HL-60 (cell line): Measurements from ENCODE around the gene PLA2G4B.

Experiments used
- DNase-seq, 2 experiments: peaks; one replicate each; pipeline ENCODE4 v3.0.0-alpha.2; 2010 to 2020; ENCODE audit warnings: low read depth in 1 of 2, low spot score in 1 of 2
- H3K27ac ChIP-seq: fragments of 250-450 bp; sonication (Bioruptor Pico); replicated peaks from 2 replicates; pipeline ENCODE4 v1.5.1; 2020; ENCODE audit warnings: mild to moderate bottlenecking, moderate library complexity
- H3K27me3 ChIP-seq: fragments of 250-450 bp; sonication (Bioruptor Pico); 2 replicates; pipeline ENCODE4 v1.5.1; 2021; ENCODE audit warnings: mild to moderate bottlenecking, moderate library complexity; ENCODE audit not compliant: insufficient read depth, poor library complexity, severe bottlenecking
- H3K4me3 ChIP-seq: replicated peaks from 2 replicates; pipeline ENCODE4 v1.5.1; 2011; ENCODE audit warnings: mild to moderate bottlenecking, control low read depth, low read length; ENCODE audit not compliant: insufficient read depth
- GABPA ChIP-seq: IDR thresholded peaks from 2 replicates; pipeline ENCODE4 v1.6.1; 2012; ENCODE audit warnings: low read depth
- POLR2AphosphoS5 ChIP-seq: IDR thresholded peaks from 2 replicates; pipeline ENCODE4 v1.6.1; 2012; ENCODE audit warnings: low read depth
- SPI1 ChIP-seq: IDR thresholded peaks from 2 replicates; pipeline ENCODE4 v1.6.1; 2012; ENCODE audit warnings: low read depth, mild to moderate bottlenecking, borderline replicate concordance
- TF ChIP-seq, protein P1 (sequence below): IDR thresholded peaks from 2 replicates; pipeline ENCODE4 v1.6.1; 2012; ENCODE audit warnings: low read depth; ENCODE audit not compliant: insufficient replicate concordance
- TF ChIP-seq, protein P2 (sequence below): IDR thresholded peaks from one replicate; pipeline ENCODE4 v1.5.1; 2011; ENCODE audit warnings: low read length, control low read depth, inconsistent platforms; ENCODE audit not compliant: insufficient read depth

Gene PLA2G4B

DNA sequence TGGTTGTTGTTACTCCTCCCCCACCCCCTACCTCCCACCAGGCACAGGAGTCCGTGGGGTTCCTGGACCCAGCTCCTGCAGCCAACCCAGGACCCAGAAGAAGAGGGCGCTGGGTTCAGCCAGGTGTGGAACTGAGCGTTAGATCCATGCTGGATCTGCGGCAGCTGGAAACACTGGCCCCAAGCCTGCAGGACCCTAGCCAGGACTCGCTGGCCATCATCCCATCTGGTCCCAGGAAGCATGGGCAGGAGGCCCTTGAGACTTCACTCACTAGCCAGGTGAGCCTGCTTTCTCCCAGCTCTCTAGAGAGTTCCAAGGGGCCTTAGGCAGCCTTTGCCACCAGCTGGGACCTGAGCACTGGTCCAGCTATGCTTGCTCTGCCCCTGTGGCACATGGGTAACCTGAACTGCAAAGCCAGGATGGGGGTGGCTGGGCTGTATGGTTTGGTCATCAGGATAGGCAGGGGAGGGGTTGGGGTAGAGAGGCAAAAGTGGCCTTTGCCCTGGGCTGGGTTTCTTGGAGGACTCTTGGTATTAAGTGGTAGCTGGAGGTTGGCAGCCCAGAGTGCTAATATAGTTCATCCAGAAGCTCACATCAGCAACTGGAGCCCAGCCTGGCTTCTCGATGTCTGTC is 17.7 kb upstream of the PLA2G4B start:
- no peak for DNase-seq
- H3K4me3 ChIP-seq, result no peak overlapping the region
- H3K27ac ChIP-seq, result no peak overlapping the region
- no peaks in the 10 kb centered on the region for H3K27me3 ChIP-seq
- TF ChIP-seq SPI1 (no peak), GABPA (no peak)
- TF ChIP-seq, protein P1, sequence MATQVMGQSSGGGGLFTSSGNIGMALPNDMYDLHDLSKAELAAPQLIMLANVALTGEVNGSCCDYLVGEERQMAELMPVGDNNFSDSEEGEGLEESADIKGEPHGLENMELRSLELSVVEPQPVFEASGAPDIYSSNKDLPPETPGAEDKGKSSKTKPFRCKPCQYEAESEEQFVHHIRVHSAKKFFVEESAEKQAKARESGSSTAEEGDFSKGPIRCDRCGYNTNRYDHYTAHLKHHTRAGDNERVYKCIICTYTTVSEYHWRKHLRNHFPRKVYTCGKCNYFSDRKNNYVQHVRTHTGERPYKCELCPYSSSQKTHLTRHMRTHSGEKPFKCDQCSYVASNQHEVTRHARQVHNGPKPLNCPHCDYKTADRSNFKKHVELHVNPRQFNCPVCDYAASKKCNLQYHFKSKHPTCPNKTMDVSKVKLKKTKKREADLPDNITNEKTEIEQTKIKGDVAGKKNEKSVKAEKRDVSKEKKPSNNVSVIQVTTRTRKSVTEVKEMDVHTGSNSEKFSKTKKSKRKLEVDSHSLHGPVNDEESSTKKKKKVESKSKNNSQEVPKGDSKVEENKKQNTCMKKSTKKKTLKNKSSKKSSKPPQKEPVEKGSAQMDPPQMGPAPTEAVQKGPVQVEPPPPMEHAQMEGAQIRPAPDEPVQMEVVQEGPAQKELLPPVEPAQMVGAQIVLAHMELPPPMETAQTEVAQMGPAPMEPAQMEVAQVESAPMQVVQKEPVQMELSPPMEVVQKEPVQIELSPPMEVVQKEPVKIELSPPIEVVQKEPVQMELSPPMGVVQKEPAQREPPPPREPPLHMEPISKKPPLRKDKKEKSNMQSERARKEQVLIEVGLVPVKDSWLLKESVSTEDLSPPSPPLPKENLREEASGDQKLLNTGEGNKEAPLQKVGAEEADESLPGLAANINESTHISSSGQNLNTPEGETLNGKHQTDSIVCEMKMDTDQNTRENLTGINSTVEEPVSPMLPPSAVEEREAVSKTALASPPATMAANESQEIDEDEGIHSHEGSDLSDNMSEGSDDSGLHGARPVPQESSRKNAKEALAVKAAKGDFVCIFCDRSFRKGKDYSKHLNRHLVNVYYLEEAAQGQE, result no peak
- TF ChIP-seq, protein P2, sequence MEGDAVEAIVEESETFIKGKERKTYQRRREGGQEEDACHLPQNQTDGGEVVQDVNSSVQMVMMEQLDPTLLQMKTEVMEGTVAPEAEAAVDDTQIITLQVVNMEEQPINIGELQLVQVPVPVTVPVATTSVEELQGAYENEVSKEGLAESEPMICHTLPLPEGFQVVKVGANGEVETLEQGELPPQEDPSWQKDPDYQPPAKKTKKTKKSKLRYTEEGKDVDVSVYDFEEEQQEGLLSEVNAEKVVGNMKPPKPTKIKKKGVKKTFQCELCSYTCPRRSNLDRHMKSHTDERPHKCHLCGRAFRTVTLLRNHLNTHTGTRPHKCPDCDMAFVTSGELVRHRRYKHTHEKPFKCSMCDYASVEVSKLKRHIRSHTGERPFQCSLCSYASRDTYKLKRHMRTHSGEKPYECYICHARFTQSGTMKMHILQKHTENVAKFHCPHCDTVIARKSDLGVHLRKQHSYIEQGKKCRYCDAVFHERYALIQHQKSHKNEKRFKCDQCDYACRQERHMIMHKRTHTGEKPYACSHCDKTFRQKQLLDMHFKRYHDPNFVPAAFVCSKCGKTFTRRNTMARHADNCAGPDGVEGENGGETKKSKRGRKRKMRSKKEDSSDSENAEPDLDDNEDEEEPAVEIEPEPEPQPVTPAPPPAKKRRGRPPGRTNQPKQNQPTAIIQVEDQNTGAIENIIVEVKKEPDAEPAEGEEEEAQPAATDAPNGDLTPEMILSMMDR, result no peak

DNA sequence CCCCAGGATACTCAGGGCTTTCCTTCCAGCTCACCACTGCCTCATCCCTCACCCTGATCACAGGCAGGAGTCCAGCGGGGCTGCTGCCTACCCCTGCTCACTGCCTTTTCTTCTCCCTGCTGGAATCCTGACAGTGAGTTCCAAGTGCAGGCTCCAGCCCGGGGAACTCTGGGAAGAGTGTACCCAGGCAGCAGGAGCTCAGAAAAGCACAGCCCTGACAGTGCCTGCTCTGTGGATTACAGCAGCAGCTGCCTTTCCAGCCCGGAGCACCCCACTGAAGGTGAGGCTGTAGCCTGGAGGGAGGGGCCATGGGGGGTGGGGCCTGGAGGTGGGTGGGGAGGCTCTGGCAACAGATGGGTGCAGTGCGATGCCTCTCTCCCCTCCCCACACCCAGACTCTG is 16.8 kb upstream of the PLA2G4B start:
- DNase-seq, result no peak
- Histone ChIP-seq H3K27me3 (no peaks in the 10 kb centered on the region), H3K27ac (no peak overlapping the region), H3K4me3 (no peak overlapping the region)
- TF ChIP-seq POLR2AphosphoS5 (no peak), GABPA (no peak), SPI1 (no peak)
- TF ChIP-seq, protein P2, result no peak
- TF ChIP-seq, protein P1, result no peak

DNA sequence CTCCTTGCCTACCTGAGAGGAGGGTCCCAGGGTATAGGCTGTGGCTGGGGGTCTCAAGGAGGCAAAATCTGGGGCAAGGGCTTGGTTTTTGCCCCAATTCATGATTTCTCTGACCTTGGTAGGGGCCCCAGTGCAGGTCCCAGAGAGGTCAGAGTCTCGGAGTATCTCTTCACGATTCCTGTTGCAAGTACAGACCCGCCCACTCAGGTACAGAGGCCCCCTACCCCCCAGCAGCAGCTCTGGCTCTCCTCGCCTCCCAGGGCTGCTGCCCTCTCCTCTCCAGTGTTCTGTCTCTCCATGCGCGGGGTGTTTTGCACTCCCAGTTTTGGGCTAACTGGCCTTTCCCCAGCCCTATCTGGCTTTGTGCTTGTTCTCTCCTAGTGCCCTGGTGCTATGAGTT is 16.2 kb upstream of the PLA2G4B start:
- Histone ChIP-seq H3K4me3 (no peak overlapping the region), H3K27me3 (no peaks in the 10 kb centered on the region), H3K27ac (no peak overlapping the region)
- TF ChIP-seq POLR2AphosphoS5, result no peak
- no peak for TF ChIP-seq GABPA
- TF ChIP-seq, protein P1, result no peak
- TF ChIP-seq SPI1, result no peak
- TF ChIP-seq, protein P2, result no peak
- DNase-seq, result no peak
